OCI-LY1 (cell line): ENCODE measurements around the gene GRM3.

ENCODE experiments used
- H2AFZ ChIP-seq: fragments of 200-600 bp; sonication (generic), shearing (Covaris generic); 2 replicates; pipeline ENCODE4 v1.6.0; 2014; ENCODE audit warnings: antibody characterized with exemption, mild to moderate bottlenecking, low read length
- H3F3A ChIP-seq: fragments of 200-600 bp; sonication (generic), shearing (Covaris generic); 2 replicates; pipeline ENCODE4 v1.6.0; 2014; ENCODE audit warnings: mild to moderate bottlenecking, antibody characterized with exemption, low read length, moderate library complexity; ENCODE audit not compliant: insufficient read depth
- H3K27ac ChIP-seq: fragments of 200-600 bp; sonication (generic); 2 replicates; pipeline ENCODE4 v1.5.1; 2014; ENCODE audit warnings: low read length, mixed run types, mild to moderate bottlenecking, low read depth; ENCODE audit not compliant: poor library complexity, severe bottlenecking
- H3K27me3 ChIP-seq: fragments of 200-600 bp; sonication (generic); 2 replicates; pipeline ENCODE4 v1.6.0; 2014; ENCODE audit warnings: antibody characterized with exemption, mild to moderate bottlenecking, low read length, moderate library complexity; ENCODE audit not compliant: insufficient read depth
- H3K36me3 ChIP-seq: fragments of 200-600 bp; sonication (generic); 2 replicates; pipeline ENCODE4 v1.6.1; 2014; ENCODE audit warnings: mild to moderate bottlenecking, antibody characterized with exemption, low read length, moderate library complexity, mixed read lengths; ENCODE audit not compliant: insufficient read depth
- H3K4me1 ChIP-seq: fragments of 200-600 bp; sonication (generic); 2 replicates; pipeline ENCODE4 v1.5.1; 2014; ENCODE audit warnings: mild to moderate bottlenecking, low read length, moderate library complexity; ENCODE audit not compliant: insufficient read depth, severe bottlenecking
- H3K4me2 ChIP-seq: fragments of 200-600 bp; sonication (generic), shearing (Covaris generic); 2 replicates; pipeline ENCODE4 v1.6.1; 2014; ENCODE audit warnings: low read length
- H3K4me3 ChIP-seq: fragments of 200-600 bp; sonication (generic); 2 replicates; pipeline ENCODE4 v1.5.1; 2014; ENCODE audit warnings: low read length, low read depth, mild to moderate bottlenecking, mixed read lengths; ENCODE audit not compliant: poor library complexity, severe bottlenecking
- H3K79me2 ChIP-seq: fragments of 200-600 bp; shearing (Covaris generic); 2 replicates; pipeline ENCODE4 v1.6.1; 2016; ENCODE audit warnings: mixed run types, low read length, mixed read lengths; ENCODE audit not compliant: insufficient read depth
- H3K9ac ChIP-seq: fragments of 200-600 bp; sonication (generic), shearing (Covaris generic); 2 replicates; pipeline ENCODE4 v1.6.1; 2014; ENCODE audit warnings: mild to moderate bottlenecking, low read length, mixed read lengths
- H3K9me2 ChIP-seq: fragments of 200-600 bp; sonication (generic), shearing (Covaris generic); 2 replicates; pipeline ENCODE4 v1.6.1; 2014; ENCODE audit warnings: low read depth, mild to moderate bottlenecking, low read length, mixed read lengths
- H3K9me3 ChIP-seq: fragments of 200-600 bp; shearing (Covaris generic); 2 replicates; pipeline ENCODE4 v1.6.1; 2014; ENCODE audit warnings: low read length, mixed read lengths
- H4K20me1 ChIP-seq: fragments of 200-600 bp; sonication (generic), shearing (Covaris generic); 2 replicates; pipeline ENCODE4 v1.6.0; 2016; ENCODE audit warnings: mild to moderate bottlenecking, low read length; ENCODE audit not compliant: insufficient read depth
- CTCF ChIP-seq: fragments of 200-600 bp; sonication (generic), shearing (Covaris generic); IDR thresholded peaks from 2 replicates; pipeline ENCODE4 v1.5.1; 2017; ENCODE audit warnings: mild to moderate bottlenecking, antibody characterized with exemption, low read length, moderate library complexity, mixed read lengths
- EZH2 ChIP-seq: fragments of 200-600 bp; sonication (generic), shearing (Covaris generic); IDR thresholded peaks from 2 replicates; pipeline ENCODE4 v1.8.0; 2017; ENCODE audit warnings: borderline replicate concordance, mixed run types, mild to moderate bottlenecking, antibody characterized with exemption, low read length, moderate library complexity, mixed read lengths

GRM3 gene

GRCh38 chr7:86747698-86748097, 104.0 kb downstream of the GRM3 start:
- no peaks in the 10 kb centered on the region for H3K4me1 ChIP-seq
- no peak overlapping the region for H2AFZ ChIP-seq
- no peak overlapping the region for H3K27ac ChIP-seq
- no peaks in the 10 kb centered on the region for H3F3A ChIP-seq
- no peak overlapping the region for H3K9ac ChIP-seq
- H3K36me3 ChIP-seq: no peaks in the 10 kb centered on the region
- H3K79me2 ChIP-seq: no peaks in the 10 kb centered on the region
- no peak overlapping the region for H3K4me2 ChIP-seq
- no peaks in the 10 kb centered on the region for H3K9me2 ChIP-seq
- H3K9me3 ChIP-seq: no peaks in the 10 kb centered on the region
- no peak for TF ChIP-seq CTCF
- no peak for TF ChIP-seq EZH2
- H4K20me1 ChIP-seq: no peaks in the 10 kb centered on the region
- 0 out of 2 replicates have a peak, but pooled peaks cover 3% of the 10 kb centered on the region for H3K27me3 ChIP-seq
- H3K4me3 ChIP-seq: no peak overlapping the region

GRCh38 chr7:86748201-86748600, 104.5 kb downstream of the GRM3 start:
- Histone ChIP-seq H4K20me1 (no peaks in the 10 kb centered on the region), H3K9ac (no peak overlapping the region), H3K36me3 (no peaks in the 10 kb centered on the region), H3F3A (no peaks in the 10 kb centered on the region), H3K9me2 (no peaks in the 10 kb centered on the region), H3K9me3 (no peaks in the 10 kb centered on the region), H3K4me3 (no peak overlapping the region), H3K79me2 (no peaks in the 10 kb centered on the region), H3K27ac (no peak overlapping the region), H3K4me1 (no peaks in the 10 kb centered on the region), H2AFZ (no peak overlapping the region), H3K4me2 (no peak overlapping the region), H3K27me3 (0 out of 2 replicates have a peak, but pooled peaks cover 3% of the 10 kb centered on the region)
- TF ChIP-seq CTCF (no peak), EZH2 (no peak)

- TF ChIP-seq EZH2: no peak
- TF ChIP-seq CTCF: no peak
Measured at GRCh38 chr7:86748843-86749719, 105.4 kb downstream of the GRM3 start.

More at GRCh38 chr7:86748843-86749719, 105.4 kb downstream of the GRM3 start:
- Histone ChIP-seq H3K4me3 (no peak overlapping the region), H3F3A (no peaks in the 10 kb centered on the region), H2AFZ (no peak overlapping the region), H3K9me2 (no peaks in the 10 kb centered on the region), H3K79me2 (no peaks in the 10 kb centered on the region), H3K36me3 (no peaks in the 10 kb centered on the region), H3K9me3 (no peaks in the 10 kb centered on the region), H3K27me3 (0 out of 2 replicates have a peak, but pooled peaks cover 3% of the 10 kb centered on the region), H3K4me1 (no peaks in the 10 kb centered on the region), H3K9ac (no peak overlapping the region), H4K20me1 (no peaks in the 10 kb centered on the region), H3K4me2 (no peak overlapping the region), H3K27ac (no peak overlapping the region)
